GM21529 (cell line): ENCODE measurements around the gene CXCL12.

Source experiments
- ATAC-seq: cut with Tn5 transposase; IDR thresholded peaks from one replicate; pipeline ENCODE4 v1.9.1; 2021; ENCODE audit not compliant: unreplicated experiment

The CXCL12 gene

DNA sequence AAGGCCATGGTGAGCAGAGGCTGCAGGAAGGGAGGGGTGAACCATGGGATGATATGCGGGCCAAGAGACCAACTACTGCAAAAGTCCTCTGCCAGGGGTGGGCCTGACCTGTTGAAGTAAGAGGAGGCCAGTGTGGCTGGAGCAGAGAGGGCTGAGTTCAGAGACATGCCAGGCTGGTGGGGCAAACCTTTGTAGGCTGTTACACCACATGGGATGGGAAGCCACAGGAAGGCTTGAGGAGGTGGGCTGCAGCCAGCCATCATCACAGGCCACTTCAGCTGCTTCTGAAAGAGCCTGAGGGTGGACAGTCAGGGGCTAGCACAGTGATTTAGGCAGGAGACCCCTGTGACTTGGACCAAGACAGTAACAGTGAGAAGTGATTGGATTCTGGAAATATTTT is 20.3 kb downstream of the CXCL12 start:
- no peak for ATAC-seq

DNA sequence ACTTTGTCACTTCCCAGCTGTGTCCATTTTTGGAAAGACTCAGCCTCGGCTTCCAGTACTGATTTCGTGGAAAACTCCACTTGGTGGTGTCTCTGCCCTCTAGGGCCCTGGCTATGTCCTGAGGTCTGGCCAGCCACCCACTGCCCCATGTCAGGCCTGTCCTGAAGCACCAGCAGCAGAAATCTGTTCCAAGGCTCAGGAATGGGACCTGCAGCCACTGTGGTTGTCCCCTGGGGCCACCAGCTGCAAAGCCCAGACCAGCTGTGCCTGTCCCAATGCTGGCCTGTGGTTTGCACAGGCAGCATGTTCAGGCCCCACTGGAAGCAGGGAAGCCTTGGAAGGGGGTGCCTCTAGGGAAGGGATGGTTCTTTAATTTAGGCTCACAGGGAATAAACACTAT is 21.2 kb downstream of the CXCL12 start:
- ATAC-seq: no peak

DNA sequence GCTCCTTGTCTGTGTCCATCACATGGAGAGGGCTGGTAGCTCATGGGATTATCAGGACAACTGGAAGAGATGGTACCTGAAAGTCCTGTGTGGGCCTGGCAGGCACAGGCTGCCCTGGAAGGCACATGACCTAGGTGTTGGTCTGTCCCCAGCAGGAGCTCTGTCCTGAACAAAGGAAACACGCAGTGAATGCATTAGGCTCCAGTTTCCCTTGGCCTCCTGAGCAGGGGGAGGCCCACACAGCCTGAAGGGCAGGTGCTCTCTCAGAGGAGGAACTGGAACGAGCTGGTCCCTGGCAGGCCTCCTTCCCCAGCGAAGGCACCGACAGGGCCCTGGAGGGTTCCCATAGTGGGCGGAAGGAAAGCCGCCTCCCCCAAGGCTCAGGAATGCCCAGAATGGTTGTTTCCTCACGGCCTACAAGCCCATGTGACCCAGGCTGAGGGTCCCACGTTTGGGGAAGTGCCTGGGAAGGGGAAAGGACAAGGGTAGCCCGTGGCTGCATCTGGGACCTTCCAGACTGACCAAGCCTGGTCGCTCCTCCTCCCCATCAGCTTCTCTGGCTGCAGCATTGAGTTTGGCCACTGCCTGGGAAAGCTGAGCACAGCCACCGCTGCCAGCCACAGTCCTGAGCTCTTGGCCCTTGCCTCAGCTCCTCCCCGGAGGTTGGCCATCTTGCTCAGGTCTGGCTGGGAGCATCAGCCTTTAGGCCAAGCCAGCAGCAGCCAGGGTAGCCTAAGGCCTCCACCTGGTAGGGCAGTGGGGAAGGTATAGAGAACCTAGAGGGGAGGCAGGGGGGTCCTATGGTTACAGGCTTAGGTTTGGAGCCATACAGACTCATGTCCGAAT is 21.8 kb downstream of the CXCL12 start:
- no peak for ATAC-seq

DNA sequence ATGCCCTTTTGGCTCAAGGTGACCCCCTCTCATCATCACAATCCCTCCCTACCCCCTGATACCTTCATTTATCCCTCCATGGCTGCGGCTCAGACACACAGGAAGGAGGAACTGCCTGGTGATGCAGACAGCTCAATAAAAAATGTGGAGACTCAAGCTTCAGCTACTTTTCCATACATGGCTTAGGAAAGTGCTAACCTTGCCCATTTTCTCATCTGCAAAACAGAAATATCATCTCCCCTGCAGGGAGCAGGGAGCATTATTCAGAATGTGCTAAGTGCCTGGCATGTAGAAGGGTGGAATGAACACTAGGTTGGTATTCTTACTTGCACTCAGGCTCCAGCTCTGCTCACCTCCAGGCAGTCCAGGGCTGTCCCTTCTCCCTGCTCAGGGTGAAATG is 23.8 kb downstream of the CXCL12 start:
- ATAC-seq: no peak

DNA sequence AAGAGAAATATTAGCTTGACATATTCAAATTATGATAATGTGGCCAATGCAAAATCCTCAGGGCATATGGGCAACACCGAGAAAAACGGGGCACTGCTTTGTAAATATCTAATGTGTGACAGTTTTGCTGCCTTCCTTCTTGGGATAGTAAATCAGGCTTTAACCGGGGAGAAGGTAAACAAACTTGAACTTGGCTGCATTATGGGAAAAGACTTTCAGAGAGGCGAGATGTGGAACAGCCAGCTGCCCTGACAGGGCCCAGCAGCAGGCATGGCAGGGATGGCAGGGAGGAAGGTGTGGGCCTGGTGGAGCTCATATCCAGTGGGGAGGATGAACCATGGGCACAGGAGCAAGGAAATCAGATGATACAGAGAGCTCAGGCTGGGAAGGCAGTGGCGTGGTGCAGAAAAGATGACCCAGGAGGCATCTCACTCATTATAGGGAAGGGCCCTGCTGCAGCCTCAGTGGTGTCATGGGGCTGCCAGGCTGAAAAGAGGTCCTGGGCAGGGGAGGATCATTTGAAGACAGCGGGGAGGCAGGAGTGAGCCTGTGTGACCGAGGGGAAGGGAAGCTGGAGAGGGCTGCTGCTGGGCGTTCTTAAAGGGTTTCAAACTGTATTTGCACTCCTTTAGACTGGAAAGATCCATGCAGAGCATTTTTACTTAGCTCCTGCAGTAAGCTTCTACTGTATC is 26.7 kb downstream of the CXCL12 start:
- ATAC-seq: no peak

DNA sequence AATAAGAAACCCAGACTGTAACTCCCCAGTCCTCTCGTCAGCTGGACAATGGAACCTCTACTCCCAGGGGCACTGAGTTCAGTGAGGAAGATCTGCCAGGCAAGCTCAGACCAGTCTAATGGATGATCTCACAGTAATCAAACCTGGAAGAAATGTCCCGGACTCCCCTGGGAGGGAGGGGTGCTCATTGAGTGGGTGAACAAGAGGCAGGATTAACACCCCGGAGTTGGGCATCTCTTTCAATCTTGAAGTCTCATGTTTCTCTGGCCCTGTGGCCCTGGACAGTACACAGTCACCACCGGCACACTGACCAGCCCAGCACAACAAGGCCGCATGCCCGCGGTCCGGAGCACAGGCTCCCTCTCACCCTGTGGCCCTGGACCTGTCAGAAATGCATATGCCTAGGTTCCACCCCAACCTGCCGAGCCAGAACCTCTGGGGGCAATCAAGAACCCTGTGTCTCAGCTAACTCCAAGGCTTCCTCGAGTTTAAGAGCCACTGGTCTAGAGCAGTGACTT is 27.8 kb downstream of the CXCL12 start:
- no peak for ATAC-seq

DNA sequence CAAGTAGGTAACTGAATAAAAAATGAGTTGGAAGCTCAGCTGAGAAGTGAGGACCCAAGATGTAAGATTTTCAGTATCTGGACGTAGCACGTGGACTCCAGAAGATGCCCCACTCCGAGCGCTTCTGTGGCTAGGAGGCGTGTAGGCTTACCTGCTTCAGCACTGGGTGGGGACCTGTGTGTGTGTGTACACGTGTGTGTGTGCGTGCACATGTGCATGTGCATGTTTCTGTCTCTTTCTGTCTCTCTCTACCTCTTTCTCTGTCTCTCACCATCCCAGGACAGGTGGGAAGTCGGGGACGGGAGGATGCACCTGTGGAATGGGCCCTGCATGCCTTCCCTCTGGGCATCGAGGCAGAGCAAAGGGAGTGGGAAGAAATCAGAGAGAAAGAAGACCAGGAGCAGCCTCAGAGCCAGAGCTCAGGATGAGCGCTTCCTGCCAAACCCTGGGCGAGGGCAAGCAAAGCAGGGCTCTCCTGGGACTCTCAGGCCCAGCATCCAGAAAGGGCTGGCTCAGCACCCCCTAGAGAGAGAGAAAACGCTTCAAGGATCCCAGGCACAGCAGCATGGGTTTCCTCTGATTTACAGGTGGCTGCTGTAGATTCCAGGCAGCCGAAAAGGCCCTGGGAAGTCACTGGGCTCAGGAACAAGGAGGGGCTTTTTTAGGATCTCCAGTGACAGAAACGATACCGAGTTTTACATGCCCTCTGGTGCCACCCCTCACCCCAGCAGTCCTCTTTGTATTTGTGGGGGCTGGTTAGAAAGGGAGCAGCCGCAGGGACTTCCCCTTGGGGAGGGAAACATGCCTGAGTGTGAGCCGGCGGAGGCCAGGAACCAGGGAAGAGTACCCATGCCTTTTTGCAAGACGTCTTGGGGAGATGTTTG is 28.5 kb downstream of the CXCL12 start:
- ATAC-seq: no peak

DNA sequence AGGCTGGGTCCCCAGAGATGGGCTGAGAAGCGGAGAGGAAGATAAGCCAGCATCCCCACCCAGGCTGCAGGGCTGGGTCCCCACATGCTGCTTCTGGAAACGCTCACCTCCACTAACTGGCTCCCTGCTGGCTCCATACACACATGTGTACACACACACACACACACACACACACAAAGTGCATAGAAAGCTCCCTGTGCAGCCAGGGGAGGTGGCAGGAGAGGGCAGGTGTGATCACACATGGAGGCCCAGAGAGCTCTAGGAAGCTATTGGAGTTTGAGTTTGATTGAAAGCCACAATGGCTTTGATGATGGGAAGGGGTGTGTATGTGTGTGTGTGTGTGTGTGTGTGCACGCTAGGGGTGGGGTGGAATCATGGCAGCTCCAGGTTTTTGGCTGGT is 29.3 kb downstream of the CXCL12 start:
- no peak for ATAC-seq

DNA sequence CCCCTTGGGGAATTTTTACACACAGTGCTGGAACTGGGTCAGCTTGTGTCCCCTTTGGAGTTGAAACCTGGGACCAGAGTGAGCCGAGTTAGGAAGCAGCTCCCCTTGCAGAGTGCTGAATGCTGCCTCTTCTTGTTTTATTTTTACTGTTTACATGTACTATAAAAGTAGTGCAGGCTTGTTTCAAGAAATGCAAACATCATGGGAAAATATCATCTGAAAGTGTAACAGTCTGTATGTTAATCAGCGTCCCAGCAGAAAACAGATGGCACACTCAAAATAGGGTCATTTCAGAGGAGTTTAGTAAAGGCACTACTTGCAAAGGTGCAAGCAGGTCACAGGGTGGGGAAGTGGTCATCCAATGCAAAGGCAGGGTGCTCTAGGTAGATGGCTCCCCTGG is 30.1 kb downstream of the CXCL12 start:
- no peak for ATAC-seq

DNA sequence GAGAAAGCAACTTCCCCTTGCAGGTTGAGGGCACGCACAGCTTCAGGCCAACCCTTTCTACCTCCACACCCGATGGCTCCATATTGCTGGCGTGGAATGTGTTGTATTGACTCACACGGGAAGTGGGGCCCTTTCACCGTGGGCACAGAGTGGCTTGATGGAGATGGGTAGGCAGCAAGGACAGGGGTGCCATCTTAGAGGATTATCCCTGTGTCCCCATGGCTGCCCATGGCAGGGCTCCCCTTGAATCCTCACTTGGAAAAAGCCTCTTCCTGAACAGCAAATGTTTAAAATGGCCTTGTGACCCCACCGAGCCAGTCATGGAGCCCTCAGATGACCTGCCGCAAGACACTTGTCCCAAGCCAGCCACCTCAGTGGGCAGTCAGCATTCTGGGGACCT is 31.2 kb downstream of the CXCL12 start:
- ATAC-seq: no peak

DNA sequence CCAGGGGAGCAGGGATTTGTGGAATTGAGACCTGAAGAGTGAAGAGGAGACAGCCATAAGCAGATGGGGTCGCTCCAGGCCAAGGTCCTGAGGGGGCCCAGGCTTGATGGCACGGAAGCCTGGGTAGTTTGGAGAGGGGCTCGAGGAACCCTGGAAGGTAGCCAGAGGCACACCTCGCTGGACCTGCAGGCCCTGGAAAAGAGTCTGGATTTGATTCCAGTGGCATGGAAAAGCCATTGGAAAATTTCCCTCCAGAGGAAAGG is 31.8 kb downstream of the CXCL12 start:
- no peak for ATAC-seq

DNA sequence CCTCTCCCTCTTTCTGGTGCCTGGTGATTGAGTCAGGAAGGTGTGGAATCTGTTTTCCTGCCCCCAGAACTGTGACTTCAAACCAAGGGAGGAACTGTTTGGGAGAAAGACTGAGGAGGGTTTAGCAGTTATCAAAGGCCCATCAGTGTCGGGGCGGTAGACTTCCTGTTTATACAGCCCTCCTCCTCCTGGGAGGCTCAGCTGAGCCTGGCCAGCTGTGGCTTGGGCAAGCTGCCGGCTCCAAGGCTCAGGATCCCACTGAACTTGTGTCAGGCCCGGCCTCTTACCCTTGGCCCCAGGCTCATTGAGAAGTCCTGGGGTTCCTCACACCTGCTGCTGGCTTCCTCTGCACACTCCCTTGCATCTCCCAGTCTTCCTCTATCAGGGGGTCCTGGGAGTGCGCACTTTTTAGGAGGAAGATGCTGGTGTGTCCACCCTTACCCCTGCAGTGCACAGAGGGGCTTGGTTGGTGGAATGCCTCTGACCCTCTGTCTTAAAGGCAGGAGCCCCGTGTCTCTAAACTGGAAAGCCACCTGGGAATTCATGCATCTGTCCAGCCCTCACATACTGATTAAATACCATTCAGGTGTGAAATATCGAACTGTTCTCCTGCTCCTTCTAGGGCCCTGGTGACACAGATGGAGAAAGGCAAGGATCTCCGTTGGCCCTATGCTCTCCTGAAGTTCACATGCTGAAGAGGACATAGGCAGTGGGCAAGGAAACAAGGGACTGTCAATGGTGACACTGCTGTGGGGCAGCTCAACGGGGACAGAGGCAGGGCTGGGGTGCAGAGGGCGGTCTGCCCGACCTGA is 32.4 kb downstream of the CXCL12 start:
- no peak for ATAC-seq

DNA sequence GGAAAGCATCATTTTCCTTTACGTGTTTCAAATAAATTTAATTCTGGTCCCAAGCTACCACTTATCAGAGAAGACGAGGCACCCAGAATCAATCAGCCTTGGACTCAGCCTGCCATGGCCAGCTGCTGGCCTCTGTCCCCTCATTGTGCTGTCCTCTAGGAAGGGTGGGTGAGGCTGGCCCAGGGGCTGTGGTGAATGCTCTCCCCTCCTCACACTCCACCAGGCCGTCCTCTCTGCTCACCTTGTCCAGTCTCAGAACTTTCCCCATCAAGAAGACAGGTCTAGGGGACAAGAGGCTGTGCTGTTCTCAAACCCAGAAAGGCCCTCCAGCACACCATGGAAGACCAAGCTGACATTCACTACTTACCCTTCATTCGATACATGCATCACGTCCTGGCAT is 36.4 kb downstream of the CXCL12 start:
- ATAC-seq: no peak

DNA sequence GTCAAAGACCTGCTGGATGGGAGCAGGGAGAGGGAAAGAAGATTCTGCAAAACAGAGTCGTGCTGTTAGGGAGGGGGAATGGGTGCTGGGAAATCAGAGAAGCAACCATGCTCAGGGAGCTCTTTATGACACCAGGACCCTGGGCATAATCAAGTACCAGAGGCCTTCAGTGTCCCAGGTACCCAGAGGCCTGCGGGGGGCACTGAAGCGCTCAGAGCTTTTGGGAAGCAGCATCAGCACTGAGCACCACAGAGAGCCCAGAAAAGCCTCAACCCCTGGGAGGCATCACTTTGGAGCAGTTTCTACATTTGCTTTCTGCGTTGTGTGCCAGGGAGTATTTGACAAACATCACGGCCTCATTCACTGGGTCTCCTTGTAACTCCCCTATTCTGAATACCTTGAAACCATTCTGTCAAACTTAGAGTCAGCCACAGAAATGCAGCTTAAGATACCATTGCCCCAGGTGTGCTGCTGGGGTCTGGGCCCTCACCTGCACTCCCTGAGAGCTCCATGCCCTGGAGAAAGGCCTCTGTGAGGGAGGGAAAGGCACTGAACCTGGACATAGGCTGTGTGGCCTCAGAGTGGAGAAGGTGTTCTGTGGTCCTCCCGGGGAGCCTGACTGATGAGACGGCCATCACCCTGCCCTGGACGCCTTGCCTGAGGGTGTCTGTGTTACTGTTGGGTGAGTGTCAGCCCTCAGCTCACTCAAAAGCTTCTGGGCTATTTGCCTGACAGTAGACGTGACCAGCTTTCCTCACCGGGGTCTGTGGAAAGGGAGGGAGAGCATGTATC is 37.1 kb downstream of the CXCL12 start:
- ATAC-seq: no peak

DNA sequence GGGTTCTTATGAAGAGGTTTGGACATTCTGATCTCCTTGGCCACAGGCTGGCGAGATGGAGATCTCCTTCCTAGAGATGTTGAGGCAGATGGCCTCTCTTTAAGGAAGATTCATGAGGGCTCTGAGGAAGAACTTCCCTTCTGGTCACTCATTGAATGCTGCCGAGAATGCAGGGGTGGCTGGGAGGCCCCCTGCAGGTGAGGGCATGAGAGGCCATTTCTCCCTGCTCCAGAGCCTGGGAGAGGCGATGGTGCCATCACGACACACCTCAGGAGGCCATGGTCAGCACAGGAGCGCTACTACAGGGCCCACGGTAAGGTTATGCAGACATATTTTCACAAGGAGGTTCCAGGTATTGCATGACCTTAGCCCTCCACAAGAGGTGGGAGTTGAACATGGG is 40.2 kb downstream of the CXCL12 start:
- ATAC-seq: no peak

DNA sequence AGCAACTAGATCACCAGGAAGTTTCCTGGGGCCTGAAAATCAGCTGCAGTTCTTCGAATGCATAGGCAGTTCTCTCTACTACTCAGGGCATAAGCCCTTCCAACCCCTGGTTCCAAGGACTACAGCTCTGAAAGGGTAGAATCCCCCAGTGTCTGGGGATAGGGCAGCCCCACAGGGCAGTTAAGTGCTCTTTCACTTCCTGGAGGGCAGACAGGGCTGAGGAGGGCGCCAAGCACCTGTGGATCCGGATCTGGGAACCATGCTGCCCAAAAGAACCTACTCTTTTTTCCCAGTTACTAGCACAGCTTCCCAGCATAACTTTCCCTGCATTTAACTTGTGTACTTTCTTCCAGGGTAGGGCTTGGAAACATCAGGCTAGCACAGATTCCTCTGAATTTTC is 41.1 kb downstream of the CXCL12 start:
- no peak for ATAC-seq

DNA sequence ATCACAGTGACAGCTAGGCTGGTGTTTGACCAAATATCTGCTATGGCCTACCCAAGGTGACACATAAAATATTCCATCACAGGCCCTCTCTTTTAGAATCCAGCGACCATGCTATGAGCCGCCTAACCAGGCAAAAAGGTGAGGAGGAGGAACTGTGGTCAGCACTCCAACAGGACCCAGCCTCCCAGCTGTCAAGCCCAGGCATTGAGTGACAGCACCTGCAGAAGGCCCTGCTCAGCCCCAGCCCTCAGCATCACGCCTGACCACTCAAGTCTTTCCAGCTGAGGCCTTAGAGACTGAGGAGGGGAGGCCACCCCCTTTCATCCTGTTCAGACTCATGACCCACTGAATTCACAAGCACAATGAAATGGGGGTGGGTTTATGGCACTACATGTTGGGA is 43.0 kb downstream of the CXCL12 start:
- no peak for ATAC-seq

DNA sequence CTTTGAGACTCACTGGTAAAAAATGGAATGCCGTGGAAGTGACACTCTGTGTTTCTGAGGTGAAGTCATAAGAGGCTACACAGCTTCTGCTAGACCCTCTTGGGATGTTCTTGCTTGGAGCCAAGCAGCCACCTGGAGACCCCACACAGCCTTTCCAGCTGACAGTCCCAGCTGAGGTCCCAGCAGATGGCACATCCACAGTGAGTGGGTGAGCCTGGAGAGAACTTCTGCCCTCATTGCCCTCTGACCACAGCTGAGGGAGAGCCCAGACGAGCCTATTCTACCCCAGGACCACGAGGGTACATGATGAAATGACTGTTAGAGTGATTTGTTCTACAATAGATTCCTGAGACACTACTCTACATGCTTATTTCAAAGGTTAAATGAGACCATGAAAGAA is 44.3 kb downstream of the CXCL12 start:
- ATAC-seq: no peak

DNA sequence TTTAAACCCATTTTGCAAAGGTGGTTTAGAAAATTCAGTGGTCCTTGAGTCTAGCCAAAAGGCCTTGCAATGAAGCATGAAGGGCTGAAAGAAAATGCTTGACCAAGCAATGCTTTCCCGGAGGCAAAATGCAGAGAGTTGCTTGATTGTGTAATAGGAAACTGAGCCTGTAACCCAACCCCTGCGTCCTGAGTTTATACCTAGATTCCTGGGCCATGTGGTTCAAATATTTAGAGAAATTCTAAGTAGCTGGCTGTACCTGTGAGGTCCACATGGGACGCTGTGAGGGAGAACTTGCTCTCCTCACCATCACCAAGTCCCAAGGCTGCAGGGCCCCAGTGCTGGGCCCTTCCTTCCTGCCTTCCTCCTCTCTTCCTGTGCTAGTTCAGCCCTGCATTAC is 45.7 kb downstream of the CXCL12 start:
- ATAC-seq: no peak

DNA sequence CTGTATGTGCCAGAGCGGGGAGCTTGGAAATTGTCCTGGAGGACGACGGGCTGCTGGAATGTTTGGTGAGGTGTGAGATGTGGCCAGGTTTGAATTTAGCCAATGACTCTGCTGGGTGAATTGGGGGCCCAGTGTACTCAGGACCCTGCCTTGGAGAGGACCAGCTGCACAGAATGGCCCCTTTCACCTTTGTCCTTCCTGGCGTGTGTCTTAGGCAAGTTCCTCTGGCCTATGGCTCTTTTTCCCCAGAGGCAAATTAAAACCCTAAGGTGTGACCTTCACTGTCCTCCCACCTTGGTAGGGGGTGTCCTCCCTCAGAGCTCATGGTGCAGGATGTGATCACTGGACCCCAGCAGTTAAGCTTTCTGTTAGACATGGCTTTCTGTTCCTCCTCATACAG is 47.8 kb downstream of the CXCL12 start:
- no peak for ATAC-seq
